Esophagus squamous epithelium (tissue), 5 donors: ENCODE results near the gene PTPRN2. TPM values are rescaled to one million over a fixed set of nuclear protein-coding genes. Genes with fewer than 3 reads are reported as not detected.

Experiments
- DNase-seq: peaks from one replicate; lab custom pipeline; 2025; lab: John Stamatoyannopoulos, UW
- H3K27ac ChIP-seq, 4 donors: fragments of 200-600 bp; sonication (generic); one replicate each; pipeline ENCODE4 v1.5.1; 2016 to 2019; ENCODE audit warnings: mild to moderate bottlenecking in 1 of 4
- H3K27me3 ChIP-seq, 4 donors: fragments of 200-600 bp; sonication (generic); 1 replicate in 3 of 4; 2 replicates in 1 of 4; pipeline versions ENCODE4 v1.5.1 to v1.6.0; 2017 to 2021; ENCODE audit warnings: antibody characterized with exemption in 1 of 4
- H3K36me3 ChIP-seq, 3 donors: fragments of 200-600 bp; sonication (generic); one replicate each; pipeline ENCODE4 v1.5.1; 2016 to 2019
- H3K4me1 ChIP-seq, 3 donors: fragments of 200-600 bp; sonication (generic); one replicate each; pipeline ENCODE4 v1.5.1; 2017 to 2019
- H3K4me3 ChIP-seq, 4 donors: fragments of 200-600 bp; sonication (generic); 1 replicate in 3 of 4; 2 replicates in 1 of 4; pipeline ENCODE4 v1.5.1; 2016 to 2019; ENCODE audit warnings: mild to moderate bottlenecking in 2 of 4, moderate library complexity in 1 of 4
- H3K9me3 ChIP-seq, 3 donors: fragments of 200-600 bp; sonication (generic); one replicate each; pipeline ENCODE4 v1.5.1; 2016 to 2019
- POLR2A ChIP-seq, 4 donors: fragments of 450-650 bp; IDR thresholded peaks; one replicate each; pipeline ENCODE4 v1.6.1; 2017; ENCODE audit warnings: antibody characterized with exemption in 4 of 4, mild to moderate bottlenecking in 4 of 4, moderate library complexity in 3 of 4
- WGBS, 2 donors: methylation state at CpG; one replicate each; pipeline ENCODE4 v1.1.5; 2018; 5-methylcytosine and 5-hydroxymethylcytosine counted together
- intact Hi-C: fragments of 100-400 bp; cut with DNase I; formaldehyde crosslinking; loops from one replicate; pipeline ENCODE4 v1.15.0; 2022
- total RNA-seq, 4 donors: library from RNA; depleted of rRNA; stranded (reverse); fragments of >200 nt; gene quantifications; one replicate each; pipeline ENCODE4 v1.1.0, GENCODE V29; 2016
- TF ChIP-seq, protein P1 (sequence below), 6 experiments: fragments of 450-650 bp in 4 of 6; fragments of 200-600 bp in 2 of 6; sonication (generic) in 2 of 6; IDR thresholded peaks; one replicate each; pipeline ENCODE4 v1.5.1; 2016 to 2019; ENCODE audit warnings: antibody characterized with exemption in 6 of 6, mild to moderate bottlenecking in 4 of 6, moderate library complexity in 4 of 6
- donor health status: DM: yes; HTN: yes; CAD: no.

PTPRN2 gene
- total RNA-seq, 4 donors from 2014 or later: 0.38 to 2.7 (median 1.0) TPM

DNA sequence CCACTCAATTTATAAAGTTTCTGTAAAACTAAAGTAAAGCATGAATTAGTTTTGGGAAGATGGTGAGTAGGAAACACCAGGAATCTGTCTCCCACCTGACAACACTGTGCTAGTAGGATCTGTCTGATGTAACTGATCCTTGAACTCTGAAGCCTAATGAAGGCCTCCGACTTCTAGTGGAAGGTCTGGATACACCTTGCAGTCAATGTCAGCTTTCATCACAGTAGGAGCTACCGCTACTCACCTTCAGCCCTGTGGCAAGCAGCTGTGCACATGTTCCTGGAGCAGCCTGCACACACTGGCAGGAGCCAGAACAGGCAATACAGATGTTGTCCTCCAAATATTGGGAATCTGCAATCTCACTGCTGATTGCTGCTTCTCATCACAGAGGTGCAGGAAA lies 471.4 kb downstream of the PTPRN2 start:
- H3K4me3 ChIP-seq: no peak overlapping the region
- H3K36me3 ChIP-seq: no peaks in the 10 kb centered on the region
- H3K27me3 ChIP-seq: no peaks in the 10 kb centered on the region
- no peaks in the 10 kb centered on the region for H3K4me1 ChIP-seq
- TF ChIP-seq POLR2A (IDR thresholded peaks at IDR 0.05): no peak
- TF ChIP-seq, protein P1, sequence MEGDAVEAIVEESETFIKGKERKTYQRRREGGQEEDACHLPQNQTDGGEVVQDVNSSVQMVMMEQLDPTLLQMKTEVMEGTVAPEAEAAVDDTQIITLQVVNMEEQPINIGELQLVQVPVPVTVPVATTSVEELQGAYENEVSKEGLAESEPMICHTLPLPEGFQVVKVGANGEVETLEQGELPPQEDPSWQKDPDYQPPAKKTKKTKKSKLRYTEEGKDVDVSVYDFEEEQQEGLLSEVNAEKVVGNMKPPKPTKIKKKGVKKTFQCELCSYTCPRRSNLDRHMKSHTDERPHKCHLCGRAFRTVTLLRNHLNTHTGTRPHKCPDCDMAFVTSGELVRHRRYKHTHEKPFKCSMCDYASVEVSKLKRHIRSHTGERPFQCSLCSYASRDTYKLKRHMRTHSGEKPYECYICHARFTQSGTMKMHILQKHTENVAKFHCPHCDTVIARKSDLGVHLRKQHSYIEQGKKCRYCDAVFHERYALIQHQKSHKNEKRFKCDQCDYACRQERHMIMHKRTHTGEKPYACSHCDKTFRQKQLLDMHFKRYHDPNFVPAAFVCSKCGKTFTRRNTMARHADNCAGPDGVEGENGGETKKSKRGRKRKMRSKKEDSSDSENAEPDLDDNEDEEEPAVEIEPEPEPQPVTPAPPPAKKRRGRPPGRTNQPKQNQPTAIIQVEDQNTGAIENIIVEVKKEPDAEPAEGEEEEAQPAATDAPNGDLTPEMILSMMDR (IDR thresholded peaks at IDR 0.05): no peak
- WGBS, 2 donors: 78 to 86% methylated on average over 2 of the region's 2 CpGs
- no peak overlapping the region for H3K27ac ChIP-seq
- no peak for DNase-seq
- intact Hi-C loops: no loop called here
- H3K9me3 ChIP-seq: peaks cover 0 to 25% (median 4%) of the 10 kb centered on the region in 3 donors

DNA sequence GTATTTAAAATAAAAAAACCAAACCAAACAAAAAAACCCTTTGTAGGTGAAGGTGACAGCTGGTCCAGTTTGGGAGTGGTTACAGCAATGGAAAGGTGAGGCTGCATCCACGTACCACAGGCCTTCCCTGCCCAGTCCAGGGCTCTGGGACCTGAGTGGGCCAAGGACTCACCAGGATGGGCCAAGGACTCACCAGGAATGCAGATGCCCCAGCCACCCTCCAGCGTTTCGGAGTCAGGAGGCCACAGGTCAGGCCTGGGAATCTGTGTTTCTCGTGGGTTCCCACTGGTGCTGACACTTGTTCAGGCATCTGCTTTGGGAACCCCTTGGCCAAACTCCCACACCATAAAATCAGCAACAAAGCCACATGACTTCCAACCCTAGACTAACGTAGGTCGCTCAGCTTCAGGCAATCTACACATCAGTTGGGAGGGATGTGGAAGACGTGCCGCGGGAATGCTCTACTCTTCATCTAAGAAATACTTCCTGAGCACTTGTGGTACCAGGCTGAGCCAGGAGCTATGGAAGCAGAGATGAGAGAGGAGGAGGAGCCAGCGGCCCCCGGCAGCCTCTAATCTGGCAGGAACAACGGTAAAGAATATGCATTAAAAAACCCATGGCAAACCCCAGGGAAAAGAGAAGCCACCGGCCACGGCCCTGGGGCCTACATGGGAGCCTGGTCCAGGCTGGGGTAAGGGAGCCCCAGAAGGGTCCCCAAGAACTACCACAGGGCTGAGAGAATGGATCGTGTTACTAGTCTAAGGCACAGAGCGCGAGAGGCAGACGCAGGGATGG lies 473.4 kb downstream of the PTPRN2 start:
- 89 to 90% methylated on average over 13 to 17 of the region's 18 CpGs for WGBS, 2 donors
- no peak for DNase-seq
- Histone ChIP-seq H3K9me3 (peaks cover 0 to 25% (median 4%) of the 10 kb centered on the region in 3 donors), H3K4me1 (no peaks in the 10 kb centered on the region), H3K36me3 (no peaks in the 10 kb centered on the region), H3K27me3 (no peaks in the 10 kb centered on the region), H3K27ac (no peak overlapping the region), H3K4me3 (no peak overlapping the region)
- TF ChIP-seq POLR2A (IDR thresholded peaks at IDR 0.05): no peak
- TF ChIP-seq, protein P1 (IDR thresholded peaks at IDR 0.05): no peak
- intact Hi-C loops: no loop called here

DNA sequence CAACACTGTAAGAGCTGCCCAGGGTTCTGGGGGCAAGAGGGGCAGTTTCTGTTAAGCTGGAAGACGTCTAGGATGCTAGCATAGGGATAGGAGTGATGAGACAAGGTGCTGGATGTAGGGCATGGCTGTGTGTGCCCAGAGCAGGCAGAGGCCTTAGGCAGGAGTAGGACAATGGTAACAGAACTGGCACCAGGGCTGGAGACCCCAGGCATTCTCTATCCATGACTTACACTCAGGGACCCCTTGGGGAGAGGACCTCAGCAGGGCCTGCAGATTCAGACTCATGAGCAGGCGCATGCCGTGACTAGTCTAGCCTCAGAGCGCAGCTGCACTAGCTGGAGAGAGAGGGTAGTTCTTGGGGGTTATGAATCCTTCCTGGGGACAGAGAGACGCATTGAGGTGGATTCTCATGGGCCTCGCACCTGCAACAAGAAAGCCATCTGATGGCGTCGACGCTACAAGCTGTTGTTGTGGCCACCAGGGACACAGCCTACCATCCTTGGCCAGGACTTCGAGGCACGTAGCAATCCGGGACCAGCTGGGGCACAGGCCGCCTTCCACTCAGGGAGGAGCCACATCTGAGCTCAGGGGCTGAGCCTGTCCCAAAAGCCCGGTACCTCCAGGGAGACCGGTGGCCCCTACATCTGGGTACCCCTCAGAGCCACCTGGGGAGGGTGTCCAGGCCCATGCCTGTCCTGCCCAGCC lies 474.1 kb downstream of the PTPRN2 start:
- H3K27me3 ChIP-seq: no peaks in the 10 kb centered on the region
- peaks cover 0 to 18% (median 4%) of the 10 kb centered on the region in 3 donors for H3K9me3 ChIP-seq
- H3K4me3 ChIP-seq: no peak overlapping the region
- H3K27ac ChIP-seq: no peak overlapping the region
- H3K36me3 ChIP-seq: no peaks in the 10 kb centered on the region
- 70 to 89% methylated on average over 8 to 9 of the region's 15 CpGs for WGBS, 2 donors
- no peak for TF ChIP-seq POLR2A (IDR thresholded peaks at IDR 0.05)
- TF ChIP-seq, protein P1 (IDR thresholded peaks at IDR 0.05): no peak
- intact Hi-C loops: no loop called here
- no peak for DNase-seq
- H3K4me1 ChIP-seq: no peaks in the 10 kb centered on the region

DNA sequence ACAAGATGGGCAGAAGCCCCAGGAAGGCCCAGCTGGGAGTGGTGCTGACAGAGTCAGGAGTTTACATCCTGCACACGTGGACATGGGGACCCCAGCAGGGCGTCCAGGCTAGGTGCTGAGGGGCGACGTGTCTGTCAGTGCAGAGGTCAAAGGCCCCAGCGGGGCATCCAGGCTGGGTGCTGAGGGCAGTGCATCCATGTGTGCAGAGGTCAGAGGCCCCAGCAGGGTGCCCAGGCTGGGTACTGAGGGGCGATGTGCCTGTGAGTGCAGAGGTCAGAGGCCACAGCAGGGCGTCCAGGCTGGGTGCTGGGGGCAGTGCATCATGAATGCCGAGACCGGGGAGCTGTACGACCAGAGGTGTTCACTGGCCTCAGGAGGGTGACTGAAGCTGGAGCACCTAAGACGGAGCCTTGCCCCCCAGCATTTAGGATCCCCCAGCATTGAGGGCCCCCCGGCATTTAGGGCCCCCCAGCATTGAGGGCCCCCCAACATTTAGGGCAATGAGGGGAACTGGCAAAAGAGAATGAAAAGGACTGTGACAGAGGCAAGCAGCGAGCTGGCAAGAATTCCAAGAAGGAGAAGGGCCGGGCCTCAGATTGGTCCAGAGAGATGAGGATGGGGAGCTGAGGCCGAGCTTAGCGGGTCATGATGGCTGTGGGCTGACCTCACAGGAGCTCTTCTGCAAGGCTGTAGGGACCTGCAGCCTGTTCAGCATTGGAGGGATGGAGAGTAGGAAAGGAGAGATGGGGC lies 474.9 kb downstream of the PTPRN2 start:
- Histone ChIP-seq H3K9me3 (peaks cover 0 to 15% (median 4%) of the 10 kb centered on the region in 3 donors), H3K36me3 (no peaks in the 10 kb centered on the region), H3K27me3 (no peaks in the 10 kb centered on the region), H3K27ac (no peak overlapping the region), H3K4me1 (no peaks in the 10 kb centered on the region), H3K4me3 (no peak overlapping the region)
- WGBS, 2 donors: 72 to 90% methylated on average over 6 to 13 of the region's 16 CpGs
- DNase-seq: no peak
- TF ChIP-seq POLR2A (IDR thresholded peaks at IDR 0.05): no peak
- TF ChIP-seq, protein P1 (IDR thresholded peaks at IDR 0.05): no peak
- intact Hi-C loops: no loop called here
